Right kidney (tissue), 9 donors: ENCODE results near the gene METTL1.
"Not testable (repeated sequence)": the region's sequence is repeated elsewhere in the genome, so short reads cannot be mapped to it uniquely, and the experiment has no call there.

Experiments used
- DNase-seq: peaks from one replicate; pipeline ENCODE4 v3.0.0-alpha.2; 2016
- long read RNA-seq, 8 donors: transcript quantifications; one replicate each; lab custom pipeline, GENCODE V29; 2026

METTL1 gene
- long read RNA-seq, donor 1, transcript METTL1-202 (6 exons, 2,066 nt), result major isoform, 5 of 6 reads
- long read RNA-seq, donor 1, partial matches to known transcripts, result 0 of 6 reads
- long read RNA-seq, donor 1, other reads (novel, unspliced or antisense), result 0 of 6 reads
- long read RNA-seq, donor 2, partial matches to known transcripts, result 0 of 5 reads
- long read RNA-seq, donor 2, other reads (novel, unspliced or antisense), result 0 of 5 reads
- long read RNA-seq, donor 3, partial matches to known transcripts, result 0 of 3 reads
- long read RNA-seq, donor 3, other reads (novel, unspliced or antisense), result 0 of 3 reads
- long read RNA-seq, donor 4, transcript METTL1-202 (6 exons, 2,066 nt), result major isoform, 5 of 9 reads
- long read RNA-seq, donor 4, partial matches to known transcripts, result 0 of 9 reads
- long read RNA-seq, donor 4, other reads (novel, unspliced or antisense), result 0 of 9 reads
- long read RNA-seq, donor 5, transcript METTL1-202 (6 exons, 2,066 nt), result major isoform, 6 of 89 reads
- long read RNA-seq, donor 5, partial matches to known transcripts, result 52 of 89 reads
- long read RNA-seq, donor 5, other reads (novel, unspliced or antisense), result 31 of 89 reads
- long read RNA-seq, donor 6, partial matches to known transcripts, result 0 of 2 reads
- long read RNA-seq, donor 6, other reads (novel, unspliced or antisense), result 0 of 2 reads
- long read RNA-seq, donor 7, transcript METTL1-202 (6 exons, 2,066 nt), result major isoform, 9 of 10 reads
- long read RNA-seq, donor 7, partial matches to known transcripts, result 0 of 10 reads
- long read RNA-seq, donor 7, other reads (novel, unspliced or antisense), result 0 of 10 reads
- long read RNA-seq, donor 8, partial matches to known transcripts, result 0 of 2 reads
- long read RNA-seq, donor 8, other reads (novel, unspliced or antisense), result 0 of 2 reads

- DNase-seq, result peak; percentile 98
Measured at GRCh38 chr12:57771873-57772428, at the start of gene METTL1. Gene METTL1 (minus strand): TSS chr12:57772105. CDS start chr12:57772083, 22 bp downstream.

- not testable (repeated sequence) for DNase-seq
Measured at GRCh38 chr12:57821015-57821414, 49.1 kb upstream of the METTL1 start.

GRCh38 chr12:57820119-57820518 lies 48.2 kb upstream of the METTL1 start:
- DNase-seq, result not testable (repeated sequence)

GRCh38 chr12:57817990-57818331 lies 46.1 kb upstream of the METTL1 start:
- not testable (repeated sequence) for DNase-seq

- DNase-seq, result no peak
Measured at GRCh38 chr12:57817261-57817989, 45.5 kb upstream of the METTL1 start.

- no peak for DNase-seq
Measured at GRCh38 chr12:57816855-57817151, 44.9 kb upstream of the METTL1 start.

GRCh38 chr12:57816001-57816854 lies 44.3 kb upstream of the METTL1 start:
- no peak for DNase-seq

- no peak for DNase-seq
Measured at GRCh38 chr12:57815177-57816000, 43.5 kb upstream of the METTL1 start.

GRCh38 chr12:57813971-57814772 lies 42.3 kb upstream of the METTL1 start:
- DNase-seq, result no peak

GRCh38 chr12:57813111-57813970 lies 41.4 kb upstream of the METTL1 start:
- DNase-seq, result no peak

- DNase-seq, result no peak
Measured at GRCh38 chr12:57811028-57811755, 39.3 kb upstream of the METTL1 start.

- DNase-seq, result no peak
Measured at GRCh38 chr12:57810450-57810849, 38.5 kb upstream of the METTL1 start.

- DNase-seq, result no peak
Measured at GRCh38 chr12:57809425-57809824, 37.5 kb upstream of the METTL1 start.

GRCh38 chr12:57808351-57808750 lies 36.4 kb upstream of the METTL1 start:
- no peak for DNase-seq

- no peak for DNase-seq
Measured at GRCh38 chr12:57807285-57807684, 35.4 kb upstream of the METTL1 start.

GRCh38 chr12:57806677-57807076 lies 34.8 kb upstream of the METTL1 start:
- DNase-seq, result no peak

- DNase-seq, result no peak
Measured at GRCh38 chr12:57803319-57803893, 31.5 kb upstream of the METTL1 start.

- no peak for DNase-seq
Measured at GRCh38 chr12:57802607-57803006, 30.7 kb upstream of the METTL1 start.
